PC-9 (cell line): Measurements from ENCODE around the gene AKAP13.

Experiments
- CTCF ChIP-seq: fragments of 200-600 bp; sonication (generic); conservative IDR thresholded peaks from 2 replicates; pipeline ENCODE4 v1.6.1; 2017; ENCODE audit warnings: mixed run types, antibody characterized with exemption, mild to moderate bottlenecking, moderate library complexity
- EZH2 ChIP-seq: fragments of 200-600 bp; sonication (generic); IDR thresholded peaks from 2 replicates; pipeline ENCODE4 v1.8.0; 2017; ENCODE audit warnings: antibody characterized with exemption, low read depth

GRCh38 chr15:85568261-85568808, 187.9 kb downstream of the AKAP13 start:
- TF ChIP-seq CTCF: no peak
- TF ChIP-seq EZH2: no peak
